Effector memory CD4-positive, alpha-beta T cell (primary cell): ENCODE data around the gene PLPPR2.

Source experiments
- DNase-seq, 3 donors: peaks; one replicate each; pipeline ENCODE4 v3.0.0-alpha.2; 2020
- H3K27ac ChIP-seq: 2 replicates; pipeline ENCODE4 v1.7.0; 2013; ENCODE audit warnings: mild to moderate bottlenecking, low read length, moderate library complexity; ENCODE audit not compliant: insufficient read depth, poor library complexity, severe bottlenecking
- H3K27me3 ChIP-seq: replicated peaks from 2 replicates; pipeline ENCODE4 v1.7.0; 2013; ENCODE audit warnings: mild to moderate bottlenecking, low read length; ENCODE audit not compliant: insufficient read depth, control insufficient read depth, poor library complexity, severe bottlenecking
- H3K36me3 ChIP-seq: 2 replicates; pipeline ENCODE4 v1.7.0; 2013; ENCODE audit warnings: mild to moderate bottlenecking, low read length, moderate library complexity; ENCODE audit not compliant: control insufficient read depth, insufficient read depth
- H3K4me1 ChIP-seq: 2 replicates; pipeline ENCODE4 v1.7.0; 2013; ENCODE audit warnings: low read length, mild to moderate bottlenecking; ENCODE audit not compliant: control insufficient read depth, insufficient read depth, poor library complexity, severe bottlenecking
- H3K4me3 ChIP-seq: 2 replicates; pipeline ENCODE4 v1.7.0; 2013; ENCODE audit warnings: low read length, low read depth, mild to moderate bottlenecking; ENCODE audit not compliant: insufficient read depth, poor library complexity, severe bottlenecking
- H3K9me3 ChIP-seq: 2 replicates; pipeline ENCODE4 v1.7.0; 2013; ENCODE audit warnings: mild to moderate bottlenecking, low read length, moderate library complexity; ENCODE audit not compliant: control insufficient read depth

The PLPPR2 gene

GRCh38 chr19:11359421-11359820, 4.2 kb downstream of the PLPPR2 start:
- Histone ChIP-seq H3K9me3 (no peaks in the 10 kb centered on the region), H3K4me3 (no peak overlapping the region), H3K27ac (no peak overlapping the region), H3K36me3 (no peaks in the 10 kb centered on the region), H3K4me1 (peaks cover 6% of the 10 kb centered on the region), H3K27me3 (no peaks in the 10 kb centered on the region)
- no peak for DNase-seq

DNA sequence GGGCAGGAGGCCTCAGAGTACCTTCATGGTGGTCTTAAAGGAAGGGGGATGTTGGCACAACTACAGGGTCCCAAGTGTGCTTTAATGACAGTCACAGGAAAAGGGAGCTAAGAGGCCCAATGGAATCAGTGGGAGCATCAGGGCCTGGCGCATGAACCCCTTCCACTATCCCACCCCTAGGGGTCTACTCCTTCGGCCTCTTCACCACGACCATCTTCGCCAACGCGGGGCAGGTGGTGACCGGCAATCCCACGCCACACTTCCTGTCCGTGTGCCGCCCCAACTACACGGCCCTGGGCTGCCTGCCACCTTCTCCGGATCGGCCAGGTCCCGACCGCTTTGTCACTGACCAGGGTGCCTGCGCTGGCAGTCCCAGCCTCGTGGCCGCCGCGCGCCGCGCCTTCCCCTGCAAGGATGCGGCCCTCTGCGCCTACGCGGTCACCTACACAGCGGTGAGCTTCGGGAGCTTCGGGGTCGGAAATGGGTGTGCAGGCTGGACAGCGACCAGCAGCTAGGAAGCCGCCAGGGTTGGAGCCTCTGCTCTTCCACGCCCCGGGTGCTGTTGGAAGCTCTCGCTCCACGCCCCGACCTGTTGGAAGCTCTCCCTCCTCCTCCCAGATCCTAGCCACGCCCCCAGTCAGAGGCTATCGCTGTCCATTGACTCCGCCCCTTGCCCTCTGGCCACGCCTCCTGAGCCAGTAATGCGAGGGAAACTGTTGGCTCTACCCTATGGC, 6.0 kb downstream of the PLPPR2 start:
- peaks cover 2% of the 10 kb centered on the region for H3K36me3 ChIP-seq
- H3K4me1 ChIP-seq, result no peaks in the 10 kb centered on the region
- no peak for DNase-seq
- no peaks in the 10 kb centered on the region for H3K9me3 ChIP-seq
- no peak overlapping the region for H3K4me3 ChIP-seq
- H3K27ac ChIP-seq, result no peak overlapping the region
- no peaks in the 10 kb centered on the region for H3K27me3 ChIP-seq

DNA sequence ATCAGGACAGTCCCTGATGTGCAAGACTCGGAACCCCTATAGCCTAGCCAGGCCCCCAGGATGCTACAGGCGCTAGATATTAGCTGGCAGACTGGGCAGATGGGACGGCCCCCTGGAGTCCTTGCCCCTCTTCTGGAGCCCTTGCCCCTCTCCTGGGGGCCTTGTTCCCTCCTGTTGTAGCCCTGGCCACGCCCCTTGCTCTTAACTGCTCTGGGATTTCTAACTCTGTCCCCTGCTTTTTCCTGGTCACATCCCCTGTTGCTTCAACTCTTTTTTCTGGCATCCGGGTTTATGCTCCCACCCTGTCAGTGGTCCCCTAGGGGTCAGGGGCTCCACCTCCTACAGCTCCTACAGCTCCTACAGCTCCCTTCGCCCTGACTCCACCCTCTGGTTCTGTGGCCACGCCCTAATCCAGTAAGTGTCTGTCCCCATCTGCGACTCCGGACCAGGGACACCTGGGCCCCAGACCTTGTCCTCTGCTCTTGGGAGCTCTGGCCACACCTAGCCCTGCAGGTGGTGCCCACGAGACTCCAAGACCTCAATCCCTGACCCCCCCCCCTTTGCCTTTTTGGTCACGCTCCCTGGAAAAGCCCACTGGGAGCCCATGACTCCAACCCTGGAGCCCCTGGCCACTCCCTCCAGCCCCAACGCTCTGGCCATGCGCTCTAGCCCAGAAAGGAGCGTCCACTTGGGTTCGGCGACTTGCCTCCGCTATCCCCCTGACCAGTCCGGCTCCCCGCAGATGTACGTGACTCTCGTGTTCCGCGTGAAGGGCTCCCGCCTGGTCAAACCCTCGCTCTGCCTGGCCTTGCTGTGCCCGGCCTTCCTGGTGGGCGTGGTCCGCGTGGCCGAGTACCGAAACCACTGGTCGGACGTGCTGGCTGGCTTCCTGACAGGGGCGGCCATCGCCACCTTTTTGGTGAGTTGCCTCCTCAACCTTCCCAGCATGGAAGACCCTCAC, 6.8 kb downstream of the PLPPR2 start:
- Histone ChIP-seq H3K27me3 (no peaks in the 10 kb centered on the region), H3K4me3 (no peak overlapping the region), H3K4me1 (no peaks in the 10 kb centered on the region), H3K27ac (no peak overlapping the region), H3K9me3 (no peaks in the 10 kb centered on the region), H3K36me3 (peaks cover 2% of the 10 kb centered on the region)
- DNase-seq, result no peak

GRCh38 chr19:11363881-11364280, 8.6 kb downstream of the PLPPR2 start:
- H3K27me3 ChIP-seq, result no peaks in the 10 kb centered on the region
- no peaks in the 10 kb centered on the region for H3K4me1 ChIP-seq
- H3K27ac ChIP-seq, result no peak overlapping the region
- no peak overlapping the region for H3K4me3 ChIP-seq
- peaks cover 7% of the 10 kb centered on the region for H3K36me3 ChIP-seq
- DNase-seq, result no peak
- no peaks in the 10 kb centered on the region for H3K9me3 ChIP-seq

DNA sequence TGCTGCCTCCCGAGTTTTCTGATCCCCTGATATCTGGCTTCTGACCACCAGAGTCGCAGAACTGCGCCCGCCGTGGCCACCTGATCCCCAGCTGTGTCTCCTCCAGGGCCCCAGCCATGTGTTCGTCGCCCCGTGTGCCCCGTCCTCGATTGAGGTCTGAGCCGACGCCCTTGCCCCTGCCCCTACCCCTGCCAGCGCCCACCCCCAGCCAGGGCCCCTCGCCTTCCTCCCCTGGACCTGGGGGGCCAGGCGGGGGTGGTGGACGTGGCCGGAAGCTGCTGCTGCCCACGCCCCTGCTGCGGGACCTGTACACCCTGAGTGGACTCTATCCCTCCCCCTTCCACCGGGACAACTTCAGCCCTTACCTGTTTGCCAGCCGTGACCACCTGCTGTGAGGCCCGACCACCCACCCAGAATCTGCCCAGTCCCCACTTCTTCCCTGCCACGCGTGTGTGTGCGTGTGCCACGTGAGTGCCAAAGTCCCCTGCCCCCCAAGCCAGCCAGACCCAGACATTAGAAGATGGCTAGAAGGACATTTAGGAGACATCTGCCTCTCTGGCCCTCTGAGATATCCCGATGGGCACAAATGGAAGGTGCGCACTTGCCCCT, 9.2 kb downstream of the PLPPR2 start:
- H3K27ac ChIP-seq, result no peak overlapping the region
- no peak for DNase-seq
- peaks cover 7% of the 10 kb centered on the region for H3K36me3 ChIP-seq
- no peaks in the 10 kb centered on the region for H3K9me3 ChIP-seq
- H3K4me1 ChIP-seq, result no peaks in the 10 kb centered on the region
- H3K27me3 ChIP-seq, result no peaks in the 10 kb centered on the region
- H3K4me3 ChIP-seq, result no peak overlapping the region

GRCh38 chr19:11364935-11365334, 9.7 kb downstream of the PLPPR2 start:
- Histone ChIP-seq H3K36me3 (peaks cover 7% of the 10 kb centered on the region), H3K27ac (no peak overlapping the region), H3K27me3 (no peaks in the 10 kb centered on the region), H3K4me1 (no peaks in the 10 kb centered on the region), H3K4me3 (no peak overlapping the region), H3K9me3 (no peaks in the 10 kb centered on the region)
- DNase-seq, result no peak

- Histone ChIP-seq H3K27ac (no peak overlapping the region), H3K4me1 (no peaks in the 10 kb centered on the region), H3K4me3 (no peak overlapping the region), H3K9me3 (no peaks in the 10 kb centered on the region), H3K36me3 (peaks cover 7% of the 10 kb centered on the region), H3K27me3 (no peaks in the 10 kb centered on the region)
- no peak for DNase-seq
Measured at GRCh38 chr19:11365557-11366117, 10.4 kb downstream of the PLPPR2 start.

GRCh38 chr19:11367528-11367927, 12.3 kb downstream of the PLPPR2 start:
- Histone ChIP-seq H3K9me3 (no peaks in the 10 kb centered on the region), H3K4me1 (no peaks in the 10 kb centered on the region), H3K4me3 (no peak overlapping the region), H3K27me3 (no peaks in the 10 kb centered on the region), H3K27ac (no peak overlapping the region), H3K36me3 (peaks cover 7% of the 10 kb centered on the region)
- DNase-seq, result no peak

GRCh38 chr19:11370744-11371143, 15.5 kb downstream of the PLPPR2 start:
- H3K4me3 ChIP-seq, result no peak overlapping the region
- peaks cover 11% of the 10 kb centered on the region for H3K4me1 ChIP-seq
- H3K27ac ChIP-seq, result no peak overlapping the region
- no peaks in the 10 kb centered on the region for H3K27me3 ChIP-seq
- no peak for DNase-seq
- peaks cover 7% of the 10 kb centered on the region for H3K36me3 ChIP-seq
- H3K9me3 ChIP-seq, result no peaks in the 10 kb centered on the region
